HG03280 (cell line): ENCODE measurements around the gene TSPAN2.

Source experiments
- ATAC-seq: cut with Tn5 transposase; IDR thresholded peaks from one replicate; pipeline ENCODE4 v1.9.1; 2021; ENCODE audit warnings: mild to moderate bottlenecking, moderate library complexity; ENCODE audit not compliant: unreplicated experiment

TSPAN2 gene

GRCh38 chr1:115076384-115076915 is 12.9 kb downstream of the TSPAN2 start:
- ATAC-seq, result no peak

- ATAC-seq, result no peak
These were observed 14.3 kb downstream of the TSPAN2 start for GRCh38 chr1:115074839-115075534.

DNA sequence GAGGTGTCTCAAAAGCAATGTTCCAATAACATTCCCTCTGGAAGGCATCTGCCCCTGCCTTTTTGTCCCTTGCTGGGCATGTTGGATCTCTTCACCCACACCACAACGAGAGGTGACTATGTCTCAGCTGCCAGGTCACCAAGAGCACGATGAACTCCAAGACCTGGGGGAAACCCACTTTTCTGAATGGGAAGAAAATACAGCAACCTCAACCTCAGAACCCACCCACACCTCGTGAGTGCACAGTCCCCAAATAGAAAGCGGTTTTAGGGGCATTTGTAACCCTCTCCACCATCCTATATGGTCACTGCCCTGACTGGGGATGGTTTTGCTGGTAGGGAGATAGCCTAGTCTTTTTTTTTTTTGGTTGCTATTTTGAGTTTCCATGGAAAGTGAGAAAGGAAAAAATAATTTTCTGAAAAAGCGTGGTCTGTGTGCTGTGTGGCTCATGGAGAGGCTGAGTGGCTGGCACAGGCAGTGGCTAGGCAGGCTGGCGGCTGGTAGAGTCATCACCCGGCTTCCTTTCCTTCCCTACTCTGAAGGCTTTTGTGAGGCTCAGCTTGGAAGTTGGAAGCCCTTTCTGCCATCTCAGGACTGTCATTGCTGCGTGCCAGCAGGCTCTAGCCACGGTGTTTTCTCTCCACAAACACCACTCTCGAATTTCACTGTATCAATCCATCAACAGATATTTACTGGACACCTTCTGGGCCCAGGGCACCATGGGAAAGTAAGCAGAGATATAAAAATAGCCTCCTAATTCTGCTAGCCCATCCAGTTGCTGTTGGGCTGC is 15.8 kb downstream of the TSPAN2 start:
- ATAC-seq, result no peak

- no peak for ATAC-seq
These were observed 18.2 kb downstream of the TSPAN2 start for GRCh38 chr1:115071012-115071664.

- ATAC-seq, result no peak
These were observed 19.5 kb downstream of the TSPAN2 start for GRCh38 chr1:115069659-115070308.

DNA sequence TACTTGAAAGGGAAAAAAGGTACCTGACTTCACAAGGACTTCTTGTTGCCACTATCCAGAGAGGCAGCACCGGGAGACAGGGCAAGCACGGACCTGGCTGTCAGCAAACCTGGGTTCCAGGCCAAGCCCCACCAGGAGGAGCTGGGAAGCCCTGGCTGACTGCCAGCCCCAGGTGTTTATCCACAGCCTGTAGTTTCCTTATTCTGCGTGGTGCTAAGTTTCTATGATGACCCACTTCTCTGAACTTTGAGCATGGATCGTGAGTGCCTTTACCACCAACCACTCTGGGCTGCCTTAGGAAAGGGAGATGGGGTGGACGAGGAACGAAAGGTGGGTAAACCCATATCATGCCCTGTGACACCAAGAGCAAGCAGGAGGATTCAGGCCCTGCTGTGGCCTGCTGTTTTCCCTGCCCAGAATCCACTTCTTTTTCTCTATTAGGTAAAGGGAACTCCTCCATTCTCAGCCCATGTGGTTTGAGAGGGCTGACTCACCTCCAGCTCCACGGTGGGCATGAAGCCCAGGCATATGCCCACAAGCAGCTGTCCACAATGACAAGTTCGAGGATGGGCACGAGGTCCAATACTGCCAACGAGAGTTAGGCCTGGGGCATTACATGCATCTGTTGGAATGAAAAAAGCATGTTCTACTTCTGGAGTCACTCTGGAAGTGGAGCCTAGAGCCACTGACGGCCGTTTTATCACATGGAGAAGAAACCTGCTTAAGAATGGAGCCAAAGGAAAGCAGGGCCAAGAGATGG is 20.3 kb downstream of the TSPAN2 start:
- no peak for ATAC-seq

DNA sequence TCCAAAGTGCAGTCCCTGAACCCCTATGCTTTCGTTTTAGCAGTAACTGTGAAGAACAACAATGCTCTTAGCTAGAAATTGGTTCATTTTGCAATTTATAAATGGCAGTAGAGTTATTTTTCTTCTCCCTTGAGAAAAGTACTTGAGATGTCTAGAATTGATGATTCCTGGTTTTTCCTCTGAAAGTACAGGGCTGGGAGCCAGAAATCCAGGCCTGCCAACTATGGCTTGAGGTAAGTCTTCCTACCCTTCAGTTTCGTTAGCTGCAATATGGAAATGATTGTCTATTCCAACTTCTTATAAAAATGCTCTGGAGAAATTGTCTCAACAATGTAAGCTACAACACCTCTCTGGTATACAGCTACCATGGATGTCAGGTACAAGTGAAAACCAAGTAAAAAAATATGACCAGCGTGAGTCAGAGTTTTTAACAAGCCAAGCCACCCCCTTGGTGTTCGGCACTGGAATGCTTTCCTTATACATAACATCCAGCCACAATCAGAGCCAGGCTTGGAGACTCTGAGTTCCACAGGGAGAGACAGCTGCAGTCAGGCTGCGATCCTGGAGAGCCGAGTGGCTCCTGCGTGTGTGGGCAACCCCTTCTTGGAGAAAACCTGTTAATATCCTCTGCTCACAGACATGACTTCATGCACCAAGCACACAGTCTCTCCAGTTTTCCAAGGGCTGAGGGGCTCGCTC is 22.0 kb downstream of the TSPAN2 start:
- no peak for ATAC-seq

- ATAC-seq, result no peak
These were observed 24.3 kb downstream of the TSPAN2 start for GRCh38 chr1:115065021-115065420.

DNA sequence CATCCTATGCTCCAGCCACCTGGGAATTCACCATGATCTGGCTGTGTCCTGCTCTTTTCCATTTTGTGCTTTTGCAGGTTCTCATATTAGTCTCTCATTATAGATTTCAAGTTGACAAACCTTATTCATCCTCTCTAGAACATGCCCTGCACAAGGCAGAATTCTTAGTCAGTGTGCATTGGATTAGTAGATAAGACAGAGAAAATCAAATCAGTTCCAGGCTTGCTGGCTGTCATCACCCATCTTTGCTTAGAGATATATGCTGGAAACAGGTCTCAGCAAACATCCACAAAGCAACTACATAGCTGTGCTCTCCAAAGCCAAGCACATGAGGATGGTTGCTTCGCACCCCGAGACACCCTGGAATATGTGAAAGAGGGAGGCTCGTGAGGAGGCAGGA is 24.8 kb downstream of the TSPAN2 start:
- no peak for ATAC-seq

DNA sequence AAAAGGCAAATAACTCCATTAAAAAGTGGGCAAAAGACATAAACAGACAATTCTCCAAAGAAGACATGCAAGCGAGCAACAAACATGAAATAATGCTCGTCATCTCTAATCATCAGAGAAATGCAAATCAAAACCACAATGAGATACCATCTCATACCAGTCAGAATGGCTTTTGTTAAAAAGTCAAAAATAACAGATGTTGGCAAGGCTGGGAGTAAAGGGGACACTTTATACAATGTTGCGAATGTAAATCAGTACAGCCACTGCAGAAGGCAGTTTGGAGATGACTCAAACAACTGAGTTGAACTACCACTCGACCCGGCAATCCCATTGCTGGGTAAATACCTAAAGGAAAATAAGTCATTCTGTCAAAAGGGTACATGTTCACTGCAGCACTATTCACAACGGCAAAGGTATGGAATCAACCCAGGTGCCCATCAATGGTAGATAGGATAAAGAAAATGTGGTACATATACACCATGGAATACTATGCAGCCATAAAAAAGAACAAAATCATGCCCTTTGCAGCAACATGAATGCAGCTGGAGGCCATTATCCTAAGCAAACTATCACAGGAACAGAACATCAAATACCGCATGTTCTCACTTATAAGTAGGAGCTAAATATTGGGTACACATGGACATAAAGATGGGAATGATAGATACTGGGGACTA is 25.9 kb downstream of the TSPAN2 start:
- no peak for ATAC-seq

DNA sequence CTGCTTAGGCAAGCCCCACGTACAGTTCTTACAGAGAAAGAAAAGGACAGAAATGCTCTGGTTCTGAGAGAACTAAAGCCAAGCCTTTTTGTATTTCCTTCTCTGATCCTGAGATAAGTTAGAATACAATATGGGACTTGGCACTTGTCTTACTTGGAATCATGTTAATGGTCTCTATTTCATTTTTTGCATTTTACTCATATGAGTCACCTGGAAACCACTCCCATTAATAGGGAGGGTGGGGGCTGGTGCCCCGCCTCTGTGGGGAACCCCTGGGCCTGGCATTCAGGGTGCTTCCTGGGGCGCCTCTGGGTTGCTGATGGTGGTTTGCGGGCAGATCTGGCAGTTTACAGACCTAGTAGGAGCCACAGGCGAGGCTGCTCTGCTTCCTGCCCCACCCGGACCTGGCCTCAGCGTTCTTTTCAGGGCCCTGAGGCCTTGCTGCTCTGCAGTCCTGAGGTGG is 26.7 kb downstream of the TSPAN2 start:
- ATAC-seq, result no peak

DNA sequence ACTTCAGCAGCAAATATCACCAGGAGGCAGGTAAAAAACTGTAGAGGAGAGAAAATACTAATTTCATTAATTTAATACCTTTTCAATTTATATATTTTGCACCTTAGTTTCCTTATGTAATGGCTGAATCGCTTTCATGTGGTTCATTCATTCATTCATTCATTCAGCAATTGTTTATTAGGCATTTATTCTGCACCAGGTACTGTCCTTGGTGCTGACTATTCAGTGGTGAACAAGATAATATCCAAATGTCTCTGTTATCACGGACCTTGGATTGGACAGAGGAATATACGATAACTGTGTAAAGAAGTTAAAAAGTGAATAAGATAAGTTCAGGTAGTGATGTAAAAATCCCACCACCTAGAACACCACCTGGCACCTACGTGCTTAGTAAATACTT is 28.8 kb downstream of the TSPAN2 start:
- no peak for ATAC-seq

DNA sequence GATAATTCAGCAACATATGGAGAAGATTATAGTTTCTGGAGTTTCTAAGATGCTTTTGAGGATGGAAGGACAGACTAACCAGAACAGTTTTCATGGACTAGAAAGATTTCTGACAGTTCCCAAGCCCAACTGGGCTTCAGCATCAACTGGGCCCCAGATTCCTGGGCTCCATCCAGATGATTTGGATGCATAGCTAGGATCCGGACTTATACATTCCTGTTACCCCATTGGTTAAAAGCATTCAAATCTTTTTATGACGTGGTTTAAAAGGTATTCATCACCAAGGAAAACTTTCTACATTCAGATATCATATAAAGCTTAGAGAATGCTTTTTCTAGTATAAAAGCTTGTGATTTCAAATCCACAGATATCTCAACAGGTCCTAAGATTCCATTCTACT is 30.0 kb downstream of the TSPAN2 start:
- no peak for ATAC-seq

- no peak for ATAC-seq
These were observed 31.5 kb downstream of the TSPAN2 start for GRCh38 chr1:115057661-115058254.

GRCh38 chr1:115056395-115056798 is 32.9 kb downstream of the TSPAN2 start:
- no peak for ATAC-seq

DNA sequence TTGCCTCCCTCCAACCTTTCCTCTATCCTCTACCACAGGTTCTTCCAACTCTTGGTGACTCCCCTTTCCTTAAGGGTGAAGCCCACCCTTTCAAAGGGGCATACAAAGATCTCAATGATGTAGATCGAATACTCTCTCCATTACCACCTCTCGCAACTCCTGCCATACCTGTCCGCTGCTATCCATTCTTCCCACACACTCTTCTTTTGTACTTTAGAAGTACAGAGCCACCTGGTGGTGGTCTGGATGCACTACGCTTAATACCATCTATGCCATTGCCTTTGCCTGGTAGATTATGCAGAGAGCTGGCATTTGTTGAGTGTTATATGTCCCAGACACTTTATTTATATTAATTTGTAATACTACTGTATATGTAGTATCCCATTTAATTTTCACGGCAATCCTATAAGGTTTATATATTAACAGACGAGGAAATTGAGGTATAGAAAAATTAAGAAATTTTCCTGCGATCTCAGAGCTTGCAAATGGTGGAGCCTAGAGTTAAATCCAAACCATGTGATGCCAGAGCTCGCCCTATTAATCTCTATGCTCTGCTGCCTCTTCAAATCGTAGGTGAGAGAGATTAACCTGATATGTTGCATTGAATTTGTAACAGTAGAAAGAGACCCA is 36.7 kb downstream of the TSPAN2 start:
- peak; percentile 83 for ATAC-seq

DNA sequence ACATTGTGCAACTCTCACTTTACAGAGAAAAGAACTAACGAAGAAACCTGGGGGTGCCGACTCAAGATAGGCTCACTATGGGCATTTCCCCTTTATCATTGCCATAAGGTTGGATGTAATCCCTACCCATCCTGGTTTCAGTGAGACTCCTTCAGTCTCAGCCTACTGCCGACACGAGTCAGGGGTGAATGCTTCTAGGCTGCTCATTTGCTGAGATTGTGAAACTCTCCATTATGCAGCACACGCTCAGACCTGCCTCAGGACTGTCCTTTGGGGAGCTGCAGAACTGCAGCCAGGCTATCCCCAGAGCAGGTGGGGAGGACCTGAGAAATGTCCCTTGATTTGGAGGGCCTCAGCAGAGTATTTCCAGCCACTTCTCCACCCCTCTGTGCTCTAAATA is 37.5 kb downstream of the TSPAN2 start:
- no peak for ATAC-seq

DNA sequence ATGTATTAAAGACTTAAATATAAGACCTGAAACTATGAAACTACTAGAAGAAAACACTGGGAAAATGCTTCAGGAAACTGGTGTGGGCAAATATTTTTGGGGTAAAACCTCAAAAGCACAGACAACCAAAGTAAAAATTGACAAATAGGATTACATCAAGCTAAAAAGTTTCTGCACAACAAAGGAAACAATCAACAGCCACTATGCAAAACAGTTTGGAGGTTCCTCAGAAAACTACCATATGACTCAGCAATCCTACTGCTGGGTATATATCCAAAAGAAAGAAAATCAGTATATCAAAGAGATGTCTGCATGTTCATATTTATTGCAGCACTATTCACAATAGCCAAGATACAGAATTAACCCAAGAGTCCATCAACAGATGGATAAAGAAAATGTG is 42.6 kb downstream of the TSPAN2 start:
- no peak for ATAC-seq
